ENCODE measurements around the gene SCARF2. TPM values are rescaled to one million over a fixed set of nuclear protein-coding genes. Genes with fewer than 3 reads are reported as not detected.

Gene SCARF2
- total and polyA plus RNA-seq, 2 experiments from 2014 or later: 1.8 to 16.6 TPM

DNA sequence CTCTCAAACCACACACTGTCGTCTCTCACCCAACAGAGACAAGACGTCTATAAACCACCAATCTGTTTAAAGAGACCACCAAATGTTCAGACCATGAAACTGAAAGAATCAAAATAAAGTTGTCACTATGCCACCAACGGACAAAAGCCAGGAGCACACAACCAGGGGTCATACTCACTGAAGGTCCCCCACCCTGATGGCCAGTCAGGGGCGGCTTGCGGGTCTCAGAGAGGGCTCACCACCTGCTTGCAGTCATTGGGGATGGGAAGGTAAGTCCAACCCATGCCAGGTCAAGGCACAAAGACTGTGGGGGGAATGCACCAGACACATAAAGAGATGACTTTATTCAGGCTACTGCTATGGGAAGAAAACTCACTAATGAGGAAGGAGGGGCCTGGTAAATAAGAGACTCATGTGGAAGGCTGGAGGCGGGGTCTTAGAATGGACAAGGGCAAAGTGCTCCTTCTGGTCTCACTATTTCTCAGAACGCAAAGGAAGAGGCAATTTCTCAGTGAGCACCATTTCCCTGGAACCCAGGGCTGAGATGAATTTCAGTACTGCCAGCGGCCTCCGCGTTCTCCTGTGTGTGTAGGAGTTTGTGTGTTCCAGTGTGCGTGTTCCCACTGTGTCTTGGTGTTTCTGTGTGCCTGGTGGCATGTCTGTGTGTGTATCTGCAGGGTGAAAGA, 17.3 kb downstream of the SCARF2 start:
- Histone ChIP-seq H3K36me3 (ENCODE audit: insufficient read depth) (no peaks in the 10 kb centered on the region), H3K27me3 (ENCODE audit: insufficient read depth) (peaks cover 15% of the 10 kb centered on the region), H3K4me3 (no peak overlapping the region), H3K79me2 (replicated peaks; ENCODE audit: insufficient read depth) (no peaks in the 10 kb centered on the region), H3K4me2 (no peak overlapping the region), H3K4me1 (ENCODE audit: insufficient read depth) (no peaks in the 10 kb centered on the region), H4K20me1 (replicated peaks; ENCODE audit: insufficient read depth) (no peaks in the 10 kb centered on the region), H3F3A (replicated peaks; ENCODE audit: low read depth) (no peaks in the 10 kb centered on the region), H3K9me2 (ENCODE audit: insufficient read depth) (no peaks in the 10 kb centered on the region), H3K27ac (ENCODE audit: low read depth) (no peak overlapping the region), H2AFZ (no peak overlapping the region)
- DNase-seq (ENCODE audit: low spot score) (no peak), ATAC-seq (no peak)
- peaks cover 3% of the 10 kb centered on the region for H3K4me1 Mint-ChIP-seq
- no peaks in the 10 kb centered on the region for H3K9me3 Mint-ChIP-seq
- peaks cover 26% of the 10 kb centered on the region for H3K27me3 Mint-ChIP-seq (ENCODE audit: insufficient read depth, low read depth, poor library complexity)
- TF ChIP-seq NANOG (IDR thresholded peaks at IDR 0.05; ENCODE audit: borderline replicate concordance) (no peak), CREB1 (CRISPR knock-in tag; IDR thresholded peaks at IDR 0.05; ENCODE audit: low read depth) (no peak), POLR2AphosphoS5 (IDR thresholded peaks at IDR 0.05; ENCODE audit: low read depth) (no peak), ZNF114 (CRISPR knock-in tag; IDR thresholded peaks at IDR 0.05) (no peak), JUNB (IDR thresholded peaks at IDR 0.05; ENCODE audit: unreplicated experiment) (no peak), EZH2 (IDR thresholded peaks at IDR 0.05; ENCODE audit: low read depth, unreplicated experiment) (no peak)
- TF ChIP-seq, protein P1, sequence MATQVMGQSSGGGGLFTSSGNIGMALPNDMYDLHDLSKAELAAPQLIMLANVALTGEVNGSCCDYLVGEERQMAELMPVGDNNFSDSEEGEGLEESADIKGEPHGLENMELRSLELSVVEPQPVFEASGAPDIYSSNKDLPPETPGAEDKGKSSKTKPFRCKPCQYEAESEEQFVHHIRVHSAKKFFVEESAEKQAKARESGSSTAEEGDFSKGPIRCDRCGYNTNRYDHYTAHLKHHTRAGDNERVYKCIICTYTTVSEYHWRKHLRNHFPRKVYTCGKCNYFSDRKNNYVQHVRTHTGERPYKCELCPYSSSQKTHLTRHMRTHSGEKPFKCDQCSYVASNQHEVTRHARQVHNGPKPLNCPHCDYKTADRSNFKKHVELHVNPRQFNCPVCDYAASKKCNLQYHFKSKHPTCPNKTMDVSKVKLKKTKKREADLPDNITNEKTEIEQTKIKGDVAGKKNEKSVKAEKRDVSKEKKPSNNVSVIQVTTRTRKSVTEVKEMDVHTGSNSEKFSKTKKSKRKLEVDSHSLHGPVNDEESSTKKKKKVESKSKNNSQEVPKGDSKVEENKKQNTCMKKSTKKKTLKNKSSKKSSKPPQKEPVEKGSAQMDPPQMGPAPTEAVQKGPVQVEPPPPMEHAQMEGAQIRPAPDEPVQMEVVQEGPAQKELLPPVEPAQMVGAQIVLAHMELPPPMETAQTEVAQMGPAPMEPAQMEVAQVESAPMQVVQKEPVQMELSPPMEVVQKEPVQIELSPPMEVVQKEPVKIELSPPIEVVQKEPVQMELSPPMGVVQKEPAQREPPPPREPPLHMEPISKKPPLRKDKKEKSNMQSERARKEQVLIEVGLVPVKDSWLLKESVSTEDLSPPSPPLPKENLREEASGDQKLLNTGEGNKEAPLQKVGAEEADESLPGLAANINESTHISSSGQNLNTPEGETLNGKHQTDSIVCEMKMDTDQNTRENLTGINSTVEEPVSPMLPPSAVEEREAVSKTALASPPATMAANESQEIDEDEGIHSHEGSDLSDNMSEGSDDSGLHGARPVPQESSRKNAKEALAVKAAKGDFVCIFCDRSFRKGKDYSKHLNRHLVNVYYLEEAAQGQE (IDR thresholded peaks at IDR 0.05; ENCODE audit: unreplicated experiment): no peak
- TF ChIP-seq, protein P2, sequence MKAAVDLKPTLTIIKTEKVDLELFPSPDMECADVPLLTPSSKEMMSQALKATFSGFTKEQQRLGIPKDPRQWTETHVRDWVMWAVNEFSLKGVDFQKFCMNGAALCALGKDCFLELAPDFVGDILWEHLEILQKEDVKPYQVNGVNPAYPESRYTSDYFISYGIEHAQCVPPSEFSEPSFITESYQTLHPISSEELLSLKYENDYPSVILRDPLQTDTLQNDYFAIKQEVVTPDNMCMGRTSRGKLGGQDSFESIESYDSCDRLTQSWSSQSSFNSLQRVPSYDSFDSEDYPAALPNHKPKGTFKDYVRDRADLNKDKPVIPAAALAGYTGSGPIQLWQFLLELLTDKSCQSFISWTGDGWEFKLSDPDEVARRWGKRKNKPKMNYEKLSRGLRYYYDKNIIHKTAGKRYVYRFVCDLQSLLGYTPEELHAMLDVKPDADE (IDR thresholded peaks at IDR 0.05): no peak
- no peaks in the 10 kb centered on the region; the same call in 2 of the 3 replicates for H3K36me3 Mint-ChIP-seq (ENCODE audit: low read depth)
- no peak overlapping the region for H3K4me3 Mint-ChIP-seq
- H3K27ac Mint-ChIP-seq: no peak overlapping the region

DNA sequence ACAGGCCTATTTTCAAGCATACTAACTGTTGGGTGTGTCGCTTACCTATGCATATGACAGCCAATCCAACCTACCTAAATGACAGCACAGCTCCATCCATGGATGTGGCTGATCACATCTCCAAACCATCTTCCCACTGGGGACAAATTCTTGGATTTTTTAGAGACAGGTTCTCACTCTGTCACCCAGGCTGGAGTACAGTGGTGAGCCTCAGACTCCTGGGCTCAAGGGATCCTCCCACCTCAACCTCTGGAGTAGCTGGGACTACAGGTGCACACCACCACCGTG, 18.0 kb downstream of the SCARF2 start:
- H3F3A ChIP-seq (replicated peaks; ENCODE audit: low read depth): no peaks in the 10 kb centered on the region
- no peak for DNase-seq (ENCODE audit: low spot score)
- ATAC-seq: no peak
- no peaks in the 10 kb centered on the region for H4K20me1 ChIP-seq (replicated peaks; ENCODE audit: insufficient read depth)
- H3K27me3 ChIP-seq (ENCODE audit: insufficient read depth): peaks cover 9% of the 10 kb centered on the region
- H2AFZ ChIP-seq: no peak overlapping the region
- H3K4me2 ChIP-seq: no peak overlapping the region
- H3K36me3 Mint-ChIP-seq (ENCODE audit: low read depth): no peaks in the 10 kb centered on the region; the same call in 2 of the 3 replicates
- H3K9me2 ChIP-seq (ENCODE audit: insufficient read depth): no peaks in the 10 kb centered on the region
- H3K27ac ChIP-seq (ENCODE audit: low read depth): no peak overlapping the region
- H3K27ac Mint-ChIP-seq: no peak overlapping the region
- peaks cover 3% of the 10 kb centered on the region for H3K4me1 Mint-ChIP-seq
- H3K4me3 ChIP-seq: no peak overlapping the region
- no peaks in the 10 kb centered on the region for H3K9me3 Mint-ChIP-seq
- H3K4me1 ChIP-seq (ENCODE audit: insufficient read depth): no peaks in the 10 kb centered on the region
- no peaks in the 10 kb centered on the region for H3K79me2 ChIP-seq (replicated peaks; ENCODE audit: insufficient read depth)
- no peaks in the 10 kb centered on the region for H3K36me3 ChIP-seq (ENCODE audit: insufficient read depth)
- peaks cover 20% of the 10 kb centered on the region for H3K27me3 Mint-ChIP-seq (ENCODE audit: insufficient read depth, low read depth, poor library complexity)
- no peak overlapping the region for H3K4me3 Mint-ChIP-seq
- TF ChIP-seq, protein P3, sequence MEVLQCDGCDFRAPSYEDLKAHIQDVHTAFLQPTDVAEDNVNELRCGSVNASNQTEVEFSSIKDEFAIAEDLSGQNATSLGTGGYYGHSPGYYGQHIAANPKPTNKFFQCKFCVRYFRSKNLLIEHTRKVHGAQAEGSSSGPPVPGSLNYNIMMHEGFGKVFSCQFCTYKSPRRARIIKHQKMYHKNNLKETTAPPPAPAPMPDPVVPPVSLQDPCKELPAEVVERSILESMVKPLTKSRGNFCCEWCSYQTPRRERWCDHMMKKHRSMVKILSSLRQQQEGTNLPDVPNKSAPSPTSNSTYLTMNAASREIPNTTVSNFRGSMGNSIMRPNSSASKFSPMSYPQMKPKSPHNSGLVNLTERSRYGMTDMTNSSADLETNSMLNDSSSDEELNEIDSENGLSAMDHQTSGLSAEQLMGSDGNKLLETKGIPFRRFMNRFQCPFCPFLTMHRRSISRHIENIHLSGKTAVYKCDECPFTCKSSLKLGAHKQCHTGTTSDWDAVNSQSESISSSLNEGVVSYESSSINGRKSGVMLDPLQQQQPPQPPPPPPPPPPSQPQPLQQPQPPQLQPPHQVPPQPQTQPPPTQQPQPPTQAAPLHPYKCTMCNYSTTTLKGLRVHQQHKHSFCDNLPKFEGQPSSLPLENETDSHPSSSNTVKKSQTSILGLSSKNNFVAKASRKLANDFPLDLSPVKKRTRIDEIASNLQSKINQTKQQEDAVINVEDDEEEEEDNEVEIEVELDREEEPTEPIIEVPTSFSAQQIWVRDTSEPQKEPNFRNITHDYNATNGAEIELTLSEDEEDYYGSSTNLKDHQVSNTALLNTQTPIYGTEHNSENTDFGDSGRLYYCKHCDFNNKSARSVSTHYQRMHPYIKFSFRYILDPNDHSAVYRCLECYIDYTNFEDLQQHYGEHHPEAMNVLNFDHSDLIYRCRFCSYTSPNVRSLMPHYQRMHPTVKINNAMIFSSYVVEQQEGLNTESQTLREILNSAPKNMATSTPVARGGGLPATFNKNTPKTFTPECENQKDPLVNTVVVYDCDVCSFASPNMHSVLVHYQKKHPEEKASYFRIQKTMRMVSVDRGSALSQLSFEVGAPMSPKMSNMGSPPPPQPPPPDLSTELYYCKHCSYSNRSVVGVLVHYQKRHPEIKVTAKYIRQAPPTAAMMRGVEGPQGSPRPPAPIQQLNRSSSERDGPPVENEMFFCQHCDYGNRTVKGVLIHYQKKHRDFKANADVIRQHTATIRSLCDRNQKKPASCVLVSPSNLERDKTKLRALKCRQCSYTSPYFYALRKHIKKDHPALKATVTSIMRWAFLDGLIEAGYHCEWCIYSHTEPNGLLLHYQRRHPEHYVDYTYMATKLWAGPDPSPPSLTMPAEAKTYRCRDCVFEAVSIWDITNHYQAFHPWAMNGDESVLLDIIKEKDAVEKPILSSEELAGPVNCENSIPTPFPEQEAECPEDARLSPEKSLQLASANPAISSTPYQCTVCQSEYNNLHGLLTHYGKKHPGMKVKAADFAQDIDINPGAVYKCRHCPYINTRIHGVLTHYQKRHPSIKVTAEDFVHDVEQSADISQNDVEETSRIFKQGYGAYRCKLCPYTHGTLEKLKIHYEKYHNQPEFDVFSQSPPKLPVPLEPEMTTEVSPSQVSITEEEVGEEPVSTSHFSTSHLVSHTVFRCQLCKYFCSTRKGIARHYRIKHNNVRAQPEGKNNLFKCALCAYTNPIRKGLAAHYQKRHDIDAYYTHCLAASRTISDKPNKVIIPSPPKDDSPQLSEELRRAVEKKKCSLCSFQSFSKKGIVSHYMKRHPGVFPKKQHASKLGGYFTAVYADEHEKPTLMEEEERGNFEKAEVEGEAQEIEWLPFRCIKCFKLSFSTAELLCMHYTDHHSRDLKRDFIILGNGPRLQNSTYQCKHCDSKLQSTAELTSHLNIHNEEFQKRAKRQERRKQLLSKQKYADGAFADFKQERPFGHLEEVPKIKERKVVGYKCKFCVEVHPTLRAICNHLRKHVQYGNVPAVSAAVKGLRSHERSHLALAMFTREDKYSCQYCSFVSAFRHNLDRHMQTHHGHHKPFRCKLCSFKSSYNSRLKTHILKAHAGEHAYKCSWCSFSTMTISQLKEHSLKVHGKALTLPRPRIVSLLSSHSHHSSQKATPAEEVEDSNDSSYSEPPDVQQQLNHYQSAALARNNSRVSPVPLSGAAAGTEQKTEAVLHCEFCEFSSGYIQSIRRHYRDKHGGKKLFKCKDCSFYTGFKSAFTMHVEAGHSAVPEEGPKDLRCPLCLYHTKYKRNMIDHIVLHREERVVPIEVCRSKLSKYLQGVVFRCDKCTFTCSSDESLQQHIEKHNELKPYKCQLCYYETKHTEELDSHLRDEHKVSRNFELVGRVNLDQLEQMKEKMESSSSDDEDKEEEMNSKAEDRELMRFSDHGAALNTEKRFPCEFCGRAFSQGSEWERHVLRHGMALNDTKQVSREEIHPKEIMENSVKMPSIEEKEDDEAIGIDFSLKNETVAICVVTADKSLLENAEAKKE (CRISPR knock-in tag; IDR thresholded peaks at IDR 0.05): no peak

Measured in GM23338 (cell line).